Measurements from ENCODE around the gene BBS2.

The BBS2 gene, protein sequence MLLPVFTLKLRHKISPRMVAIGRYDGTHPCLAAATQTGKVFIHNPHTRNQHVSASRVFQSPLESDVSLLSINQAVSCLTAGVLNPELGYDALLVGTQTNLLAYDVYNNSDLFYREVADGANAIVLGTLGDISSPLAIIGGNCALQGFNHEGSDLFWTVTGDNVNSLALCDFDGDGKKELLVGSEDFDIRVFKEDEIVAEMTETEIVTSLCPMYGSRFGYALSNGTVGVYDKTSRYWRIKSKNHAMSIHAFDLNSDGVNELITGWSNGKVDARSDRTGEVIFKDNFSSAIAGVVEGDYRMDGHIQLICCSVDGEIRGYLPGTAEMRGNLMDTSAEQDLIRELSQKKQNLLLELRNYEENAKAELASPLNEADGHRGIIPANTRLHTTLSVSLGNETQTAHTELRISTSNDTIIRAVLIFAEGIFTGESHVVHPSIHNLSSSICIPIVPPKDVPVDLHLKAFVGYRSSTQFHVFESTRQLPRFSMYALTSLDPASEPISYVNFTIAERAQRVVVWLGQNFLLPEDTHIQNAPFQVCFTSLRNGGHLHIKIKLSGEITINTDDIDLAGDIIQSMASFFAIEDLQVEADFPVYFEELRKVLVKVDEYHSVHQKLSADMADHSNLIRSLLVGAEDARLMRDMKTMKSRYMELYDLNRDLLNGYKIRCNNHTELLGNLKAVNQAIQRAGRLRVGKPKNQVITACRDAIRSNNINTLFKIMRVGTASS

DNA sequence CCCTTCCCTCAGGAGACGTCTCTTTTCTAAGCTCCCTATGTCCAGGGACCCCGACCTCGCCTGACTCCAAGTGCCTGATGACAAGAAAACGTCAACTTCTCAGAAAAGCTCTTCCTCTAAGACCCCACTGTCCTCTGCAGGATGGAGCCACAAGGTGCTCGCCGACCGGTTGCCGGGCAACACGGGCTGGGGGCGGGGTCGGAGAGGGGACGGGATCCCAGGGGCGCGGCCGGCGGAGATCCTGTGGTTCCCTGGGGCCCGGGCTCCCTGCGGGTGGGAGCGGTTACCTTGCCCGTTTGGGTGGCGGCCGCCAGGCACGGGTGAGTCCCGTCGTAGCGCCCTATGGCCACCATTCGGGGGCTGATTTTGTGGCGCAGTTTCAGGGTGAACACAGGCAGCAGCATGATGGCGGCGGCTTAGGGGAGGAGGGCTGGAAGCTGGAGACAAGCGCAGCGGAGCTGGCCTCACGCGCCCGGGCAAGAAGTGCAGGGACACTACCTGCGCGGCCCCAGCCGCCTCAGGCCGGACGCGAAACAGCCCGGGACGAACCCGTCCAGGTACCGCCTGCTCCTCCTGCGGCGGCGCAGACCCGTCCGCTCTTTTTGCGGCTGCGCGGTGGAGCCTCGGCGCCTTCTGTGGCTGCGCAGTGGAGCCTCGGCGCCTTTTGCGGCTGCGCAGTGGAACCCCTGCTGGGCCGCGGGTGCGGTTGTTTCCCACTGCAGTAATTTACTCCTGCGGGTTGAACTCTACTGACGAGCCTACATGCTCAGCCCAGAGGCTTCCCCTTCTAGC is at the start of gene BBS2:
BBS2 (minus strand) TSS at position 566 of the 792 bp plus-strand sequence; CDS start at position 404, 162 bp downstream.
- DNase-seq, result peak; percentile 92 to 94

DNA sequence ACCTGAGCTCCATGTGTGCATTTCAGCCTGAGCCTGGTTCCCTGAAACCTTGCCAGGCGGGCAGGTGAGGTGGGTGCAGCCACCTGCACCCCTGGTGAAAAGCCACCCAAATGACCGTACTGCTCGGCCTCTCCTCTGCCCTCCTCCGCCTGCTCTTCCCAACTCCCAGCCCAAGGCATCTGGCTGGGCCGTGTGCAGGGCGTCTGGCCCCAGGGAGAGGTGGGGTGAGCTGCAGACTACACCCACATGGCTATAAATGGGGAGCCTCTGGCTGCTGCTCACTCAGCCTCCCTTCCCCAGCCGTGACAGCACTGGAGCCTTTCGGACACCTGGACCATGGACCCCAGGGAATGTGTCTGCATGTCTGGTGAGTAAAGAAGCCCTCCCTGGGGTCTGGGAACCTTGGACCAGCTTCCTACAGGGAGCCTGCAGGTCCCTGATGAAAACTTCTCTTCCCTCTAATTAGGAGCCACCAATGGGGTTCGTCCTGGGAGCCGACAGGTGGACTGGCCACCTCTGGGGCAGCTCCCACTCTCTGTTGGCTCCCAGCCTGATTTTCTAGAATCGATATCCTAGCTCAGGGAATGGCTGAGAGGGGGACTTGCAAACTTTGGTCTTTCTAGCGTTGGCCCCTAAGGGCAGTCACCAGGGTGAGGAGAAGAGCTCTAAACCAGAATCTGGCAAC is 45.1 kb upstream of the BBS2 start, which contains the start of gene MT4:
MT4 (plus strand) TSS at position 281 of the 685 bp plus-strand sequence; CDS start at position 337, 56 bp downstream.
- no peak for DNase-seq

DNA sequence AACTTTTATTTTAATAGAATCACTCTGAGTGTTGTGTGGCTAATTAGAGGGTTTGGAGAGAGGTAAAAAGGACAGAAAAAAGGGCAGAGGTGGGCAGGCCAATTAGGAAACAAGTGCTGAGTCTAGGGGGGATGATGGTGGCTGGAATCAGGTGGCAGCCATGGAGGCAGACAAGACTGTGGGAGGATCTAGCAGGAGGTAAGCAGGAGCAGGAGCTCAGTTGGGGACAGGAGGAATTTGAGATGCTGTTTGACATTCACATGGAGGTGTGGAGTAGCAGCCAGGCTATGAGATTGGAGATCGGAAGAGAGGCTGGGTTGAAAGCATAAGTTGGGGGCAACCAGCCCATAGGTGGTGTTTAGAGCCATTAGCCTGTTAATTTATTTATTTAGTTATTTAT is 41.3 kb upstream of the BBS2 start:
- no peak for DNase-seq

DNA sequence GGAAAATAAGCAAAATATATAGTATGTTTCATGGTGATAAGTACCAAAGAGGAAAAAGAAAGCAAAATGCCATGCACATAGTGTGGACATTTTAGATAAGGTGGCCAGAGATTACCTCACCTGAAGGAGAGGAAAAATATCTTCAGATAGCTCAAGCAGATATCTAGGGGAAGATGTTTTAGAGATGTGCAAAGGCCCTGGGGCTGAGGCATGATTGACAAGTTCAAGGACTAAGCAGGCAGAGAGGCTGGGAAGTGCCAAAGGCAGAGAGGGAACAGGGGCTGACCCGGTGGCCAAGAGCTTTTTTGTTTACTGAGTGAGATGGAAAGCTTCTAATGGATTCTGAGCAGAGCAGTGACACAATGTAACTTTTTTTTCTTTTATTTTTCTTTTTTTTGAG is 40.6 kb upstream of the BBS2 start:
- DNase-seq, result no peak

DNA sequence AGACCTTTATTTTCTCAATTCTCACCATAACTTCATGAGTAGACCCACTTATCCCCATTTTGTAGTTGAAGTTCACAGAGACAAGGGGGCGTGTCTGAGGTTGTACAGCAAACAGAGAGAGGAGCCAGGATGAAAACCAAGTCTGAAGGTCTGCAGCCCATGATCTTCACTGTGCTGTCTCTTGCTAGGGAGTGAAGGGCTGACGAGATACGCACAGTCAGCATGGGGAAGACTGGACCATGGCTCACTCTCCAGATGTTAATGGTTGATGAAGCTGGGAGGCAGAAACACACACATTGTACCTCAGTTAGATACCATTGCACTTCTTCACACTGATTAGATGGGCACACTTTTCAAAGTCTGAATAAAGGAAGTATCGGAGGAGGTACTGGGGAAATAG is 39.3 kb upstream of the BBS2 start:
- no peak for DNase-seq

DNA sequence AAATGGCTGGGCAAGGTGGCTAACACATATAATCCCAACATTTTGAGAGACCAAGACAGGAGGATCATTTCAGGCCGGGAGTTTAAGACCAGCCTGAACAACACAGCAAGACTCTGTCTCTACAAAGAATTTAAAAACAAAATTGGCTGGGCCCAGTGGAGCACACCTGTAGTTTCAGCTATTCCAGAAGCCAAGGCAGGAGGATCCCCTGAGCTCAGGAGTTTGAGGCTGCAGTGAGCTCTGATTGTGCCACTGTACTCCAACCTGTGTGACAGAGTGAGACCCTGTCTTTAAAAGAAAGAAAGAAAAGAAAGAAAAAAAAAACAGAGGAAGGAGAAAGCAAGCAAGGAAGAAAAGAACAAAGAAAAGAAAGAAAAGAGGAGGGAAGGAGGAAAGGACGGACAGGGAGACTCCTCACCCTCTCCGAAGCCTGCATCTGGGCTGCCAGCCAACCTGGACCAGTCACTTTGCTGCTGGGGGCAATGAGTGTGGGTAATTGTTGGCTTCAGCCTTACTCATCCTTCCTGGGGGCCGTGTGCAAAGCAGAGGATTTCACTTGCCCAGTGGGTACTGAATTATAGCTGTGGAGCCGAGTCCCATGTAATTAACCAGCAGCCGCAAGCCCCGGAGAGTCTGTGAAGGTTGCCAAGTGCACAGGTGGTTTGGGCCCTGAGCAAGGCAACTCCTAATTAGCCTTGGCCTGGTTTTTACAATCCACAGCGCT is 38.4 kb upstream of the BBS2 start:
- DNase-seq, result no peak

DNA sequence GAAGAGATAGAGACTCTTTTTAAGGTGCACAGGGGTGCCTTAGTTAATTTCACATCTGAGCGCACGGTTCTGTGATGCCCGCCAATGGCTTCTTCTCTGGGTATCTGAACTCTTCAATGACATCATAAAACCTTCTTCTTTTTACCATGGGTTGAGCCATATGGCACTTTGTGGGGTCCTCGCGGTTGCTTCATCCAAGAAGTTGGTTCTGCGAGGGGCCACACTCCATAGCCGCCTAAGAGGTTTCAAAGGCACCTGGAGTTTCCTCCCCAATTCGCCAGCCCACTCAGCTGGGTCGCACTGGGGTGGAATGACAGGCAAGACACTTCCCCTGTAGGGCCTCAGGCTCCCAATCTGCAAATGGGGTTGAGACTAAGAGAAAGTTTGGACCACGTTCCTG is 34.6 kb upstream of the BBS2 start:
- no peak for DNase-seq

DNA sequence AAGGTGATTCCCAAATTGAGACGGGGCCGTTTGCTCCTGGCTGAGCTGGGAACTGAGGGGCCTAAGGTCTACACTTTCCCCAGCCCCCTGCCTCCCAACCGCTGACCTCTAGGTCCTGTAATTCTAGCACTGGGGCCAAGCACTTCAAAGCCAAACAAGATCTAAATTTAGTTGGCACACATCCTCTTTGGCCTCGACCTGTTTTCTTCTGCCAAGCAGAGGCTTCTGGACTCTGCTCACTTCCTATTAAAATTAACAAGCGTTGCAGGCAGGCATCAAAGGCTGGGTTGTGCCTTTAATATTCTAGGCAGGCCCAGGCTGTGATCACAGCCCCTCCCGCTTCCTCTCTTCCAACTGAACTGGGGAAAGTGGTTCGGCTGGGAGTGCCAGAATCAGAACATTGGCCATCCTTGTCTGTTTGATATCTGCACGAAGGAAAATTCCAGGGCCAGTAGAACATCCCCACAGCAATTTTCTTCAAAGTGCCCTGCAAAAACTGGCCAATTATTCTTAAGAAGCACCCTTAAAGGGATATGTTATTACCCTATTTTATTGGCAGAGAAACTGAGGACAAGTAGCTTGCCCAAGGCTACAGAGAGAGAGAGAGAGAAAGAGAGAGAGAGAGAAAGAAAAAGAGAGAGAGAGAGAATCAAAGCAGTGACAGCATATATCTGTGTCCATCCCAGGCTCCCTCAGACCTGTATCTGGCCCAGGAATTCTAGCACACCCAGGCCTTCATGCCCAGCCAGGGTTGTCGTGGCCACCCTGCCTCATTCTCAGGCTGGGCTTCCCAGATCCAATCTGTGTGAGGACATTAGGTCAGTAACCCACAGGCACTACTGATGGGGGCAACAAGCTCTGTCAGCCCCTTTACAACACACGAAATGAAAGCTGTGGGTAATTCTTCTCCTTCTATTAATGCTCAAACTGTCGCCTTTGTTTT is 32.2 kb upstream of the BBS2 start:
- DNase-seq, result no peak

DNA sequence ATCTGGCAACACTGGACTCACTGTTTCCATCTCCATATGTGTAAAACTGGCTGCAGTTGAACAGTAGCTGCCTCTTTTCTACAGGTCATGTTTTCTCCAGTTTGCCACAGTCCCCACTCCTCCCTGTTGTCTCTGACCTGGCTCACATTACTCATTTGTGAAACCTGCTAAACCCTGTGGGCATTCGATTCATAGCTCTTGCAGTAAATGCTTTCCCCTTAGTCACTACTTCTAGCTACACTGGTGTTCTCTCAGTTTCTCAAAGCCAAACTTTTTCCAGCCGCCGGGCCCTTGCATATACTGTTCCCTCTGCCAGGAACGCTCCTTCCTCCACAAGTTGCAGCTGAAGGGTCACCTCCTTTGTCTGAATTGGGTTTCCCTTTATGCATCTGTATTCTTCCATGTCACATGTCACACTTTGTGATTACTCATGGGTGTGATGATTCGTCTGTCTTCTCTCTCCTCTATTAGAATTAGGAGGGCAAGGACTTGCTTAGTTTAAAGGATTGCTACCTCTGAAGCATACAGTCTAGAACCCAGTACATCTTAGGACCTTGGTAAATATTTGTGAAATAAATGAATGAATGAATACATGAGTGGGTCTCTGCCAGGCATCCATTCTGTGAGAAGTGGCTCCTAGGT is 30.0 kb upstream of the BBS2 start:
- peak in 1 of 2 donors; percentile 3 for DNase-seq

DNA sequence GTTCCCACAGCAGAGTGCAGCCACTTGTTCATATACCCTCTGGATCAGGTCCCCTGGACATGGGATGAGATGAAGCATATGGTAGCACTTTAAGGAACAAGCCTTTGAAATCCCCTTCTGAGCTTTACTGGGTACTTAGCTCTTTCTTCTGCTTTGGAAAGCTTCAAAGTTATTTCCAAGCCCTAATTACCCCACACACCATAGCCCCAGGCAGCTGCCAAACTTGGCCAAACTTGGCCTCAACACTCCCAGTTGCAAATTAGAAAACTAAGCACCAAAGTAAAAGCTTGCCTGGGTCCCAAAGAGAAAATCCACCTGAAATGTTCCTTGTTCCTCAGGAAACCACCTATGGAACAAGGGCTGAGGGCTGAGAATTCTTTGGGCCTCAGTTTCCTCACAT is 29.3 kb upstream of the BBS2 start:
- DNase-seq, result no peak

DNA sequence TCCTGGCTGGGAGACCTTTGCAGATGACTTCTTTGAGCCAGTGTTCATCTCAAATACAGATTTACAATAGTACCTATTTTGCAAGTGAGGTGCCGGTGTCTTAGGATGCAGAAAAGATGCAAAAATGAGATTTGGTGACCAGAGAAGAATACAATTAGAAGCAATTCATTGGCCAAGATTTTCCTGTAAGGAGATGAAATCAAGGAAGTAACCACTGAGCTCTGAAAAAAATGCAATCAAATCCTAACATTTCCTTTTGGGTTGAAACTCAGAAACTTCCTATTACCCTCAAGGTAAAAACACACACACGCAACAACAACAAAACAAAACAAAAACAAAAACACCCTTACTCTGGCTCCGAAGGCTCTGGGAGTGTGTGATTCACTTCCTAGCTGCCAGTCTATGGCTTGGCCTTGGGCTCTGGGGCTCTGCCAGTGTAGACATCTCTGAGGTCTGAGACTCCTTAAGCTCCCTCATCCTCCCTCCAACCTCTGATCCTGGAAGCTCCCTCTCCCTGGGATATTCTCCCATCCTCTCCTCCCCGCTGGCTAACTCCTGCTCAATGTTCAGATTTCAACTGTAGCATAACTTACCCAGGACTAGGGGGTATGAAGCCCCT is 28.2 kb upstream of the BBS2 start:
- DNase-seq, result no peak

DNA sequence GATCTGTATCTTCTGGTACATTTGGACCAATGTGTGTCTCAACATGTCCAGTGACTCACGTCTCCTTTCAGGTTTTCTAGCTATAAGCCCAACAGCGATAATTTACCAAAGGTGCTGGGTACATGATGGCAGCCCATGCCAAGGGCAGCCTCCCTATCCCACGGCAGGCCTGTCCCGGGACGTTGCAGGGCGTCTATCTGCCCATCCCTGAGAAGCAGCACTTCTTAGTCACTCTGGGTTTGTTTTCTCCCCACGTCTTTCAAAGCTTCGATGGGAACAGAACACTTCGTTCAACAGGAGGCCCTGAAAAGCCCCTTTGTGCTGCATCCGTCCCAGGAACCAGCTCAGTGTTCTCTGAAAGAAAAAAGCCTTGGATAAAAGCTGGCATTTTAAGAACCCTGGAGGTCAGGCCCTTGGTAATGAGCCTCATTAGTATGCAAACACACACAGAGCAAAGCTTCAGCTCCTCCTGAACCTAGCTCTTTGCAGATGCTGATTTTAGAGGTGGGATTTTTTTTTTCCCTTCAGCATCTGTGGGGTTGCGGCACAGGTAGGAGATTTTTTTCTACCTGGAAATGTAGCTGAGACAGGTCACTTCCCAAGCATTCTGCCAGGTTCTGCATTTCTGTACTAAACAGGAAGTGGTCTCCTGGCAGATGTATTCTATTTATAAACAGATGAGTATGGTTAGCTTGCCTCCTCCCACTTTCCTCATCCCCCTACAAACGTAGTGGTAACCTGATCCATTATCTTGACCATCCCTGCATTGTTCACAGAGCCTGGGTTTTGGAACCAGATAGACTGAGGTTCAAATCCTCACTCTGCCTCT is 27.5 kb upstream of the BBS2 start:
- no peak for DNase-seq

DNA sequence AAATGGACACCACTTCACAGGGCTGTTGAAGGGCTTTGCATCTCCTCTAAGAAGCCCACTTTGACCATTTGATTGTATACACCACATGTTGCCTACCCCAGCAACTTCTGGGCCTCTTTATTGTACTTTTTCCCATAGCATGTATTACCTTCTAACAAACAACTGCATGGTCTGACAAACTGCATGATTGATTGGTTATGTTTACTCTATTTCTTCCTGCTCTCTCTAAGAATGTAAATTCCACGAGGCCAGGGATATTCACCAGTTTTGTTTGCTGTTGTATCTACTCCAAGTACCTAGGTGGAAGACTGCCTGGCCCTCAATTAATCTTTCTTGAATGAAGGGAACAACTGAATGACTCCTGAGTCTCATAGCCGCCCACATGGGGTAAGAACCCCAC is 22.2 kb upstream of the BBS2 start:
- no peak for DNase-seq

DNA sequence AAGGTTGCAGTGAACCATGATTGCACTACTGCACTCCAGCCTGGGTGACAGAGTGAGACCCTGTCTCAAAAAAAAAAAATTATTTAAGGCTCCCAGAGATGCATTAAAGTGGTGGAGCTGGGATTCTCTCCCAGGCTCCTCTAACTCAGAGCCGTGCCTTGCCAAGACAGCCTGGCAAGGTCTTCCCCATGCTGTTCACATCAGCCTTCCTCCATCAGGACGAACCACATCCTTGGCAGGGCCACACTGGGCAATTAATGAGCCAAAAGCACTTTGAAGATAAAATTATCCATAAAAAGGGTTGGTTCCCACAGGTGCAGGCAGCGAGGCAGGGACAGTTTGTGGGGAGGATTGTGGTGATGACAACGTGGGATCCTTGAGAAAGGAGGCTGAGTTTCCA is 19.8 kb upstream of the BBS2 start:
- no peak for DNase-seq

DNA sequence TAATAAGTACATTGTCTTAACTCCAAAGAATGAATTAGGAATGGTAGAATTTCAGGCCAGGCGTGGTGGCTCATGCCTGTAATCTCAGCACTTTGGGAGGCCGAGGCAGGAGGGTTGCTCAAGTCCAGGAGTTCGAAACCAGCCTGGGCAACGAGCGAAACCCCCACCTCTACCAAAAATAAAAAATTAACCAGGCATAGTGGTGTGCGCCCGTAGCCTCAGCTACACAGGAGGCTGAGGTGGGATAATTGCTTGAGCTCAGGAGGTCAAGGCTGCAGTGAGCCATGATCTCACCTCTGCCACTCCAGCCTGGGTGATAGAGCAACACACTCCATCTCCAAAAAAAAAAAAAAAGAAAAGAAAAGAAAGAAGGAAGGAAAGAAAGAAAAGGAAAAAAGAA is 18.5 kb upstream of the BBS2 start:
- DNase-seq, result no peak

DNA sequence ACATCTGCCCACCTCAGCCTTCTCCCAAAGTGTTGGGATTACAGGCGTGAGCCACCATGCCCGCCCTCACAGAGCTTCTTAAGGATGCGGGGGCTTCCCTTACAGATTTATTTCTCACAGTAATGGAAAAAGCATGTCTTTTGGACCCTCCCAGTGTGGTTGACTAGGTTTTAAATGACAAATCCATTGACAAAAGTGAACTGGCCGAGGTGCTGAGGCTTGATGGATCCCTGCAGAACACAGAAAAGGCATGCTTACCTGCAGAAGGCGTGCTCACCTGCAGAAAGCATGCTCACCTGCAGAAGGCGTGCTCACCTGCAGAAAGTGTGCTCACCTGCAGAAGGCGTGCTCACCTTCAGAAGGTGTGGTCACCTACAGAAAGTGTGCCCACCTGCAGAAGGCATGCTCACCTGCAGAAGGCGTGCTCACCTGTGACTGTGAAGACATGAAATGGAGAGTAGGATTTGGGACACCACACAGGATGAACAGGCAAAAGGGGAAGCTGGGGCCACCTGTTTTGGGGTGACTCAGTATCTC is 15.1 kb upstream of the BBS2 start:
- no peak for DNase-seq

DNA sequence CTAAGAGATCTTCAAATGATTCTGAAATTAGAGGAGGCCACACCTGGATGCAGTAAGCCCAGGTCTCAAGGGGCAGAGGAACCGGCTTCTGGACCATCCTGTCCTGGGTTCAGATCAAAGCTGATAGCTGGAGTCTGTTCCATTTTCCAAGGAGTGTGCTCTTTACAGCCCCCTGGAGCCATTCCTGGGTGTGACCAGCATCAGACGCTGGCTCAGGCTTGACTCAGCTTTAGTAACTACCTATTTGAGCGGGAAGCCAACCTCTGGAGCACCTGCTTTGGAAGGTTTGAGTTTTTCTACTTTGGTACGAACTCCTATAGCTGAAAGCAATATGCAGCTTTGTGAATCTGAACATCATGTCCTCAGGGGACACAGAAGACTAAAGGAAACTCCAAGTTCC is 12.9 kb upstream of the BBS2 start:
- DNase-seq, result no peak

DNA sequence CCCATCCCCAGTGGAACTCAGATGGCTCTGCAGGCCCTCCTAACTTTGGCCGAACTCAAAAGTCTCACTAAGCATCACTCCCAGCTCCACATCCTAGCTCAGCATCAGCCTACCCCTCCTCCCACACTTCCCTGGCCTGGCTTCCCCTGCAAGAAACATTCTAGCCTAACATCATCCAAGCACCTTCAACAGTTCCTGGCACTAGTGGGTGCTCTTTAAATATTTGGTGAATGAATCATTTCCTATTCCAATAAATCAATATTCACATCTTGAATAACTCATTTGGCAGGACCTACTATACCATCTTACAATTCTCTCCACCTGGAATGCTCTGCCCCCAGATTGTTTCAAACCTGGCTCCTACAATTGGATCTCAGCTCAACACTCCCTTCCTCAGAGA is 11.0 kb upstream of the BBS2 start:
- no peak for DNase-seq

DNA sequence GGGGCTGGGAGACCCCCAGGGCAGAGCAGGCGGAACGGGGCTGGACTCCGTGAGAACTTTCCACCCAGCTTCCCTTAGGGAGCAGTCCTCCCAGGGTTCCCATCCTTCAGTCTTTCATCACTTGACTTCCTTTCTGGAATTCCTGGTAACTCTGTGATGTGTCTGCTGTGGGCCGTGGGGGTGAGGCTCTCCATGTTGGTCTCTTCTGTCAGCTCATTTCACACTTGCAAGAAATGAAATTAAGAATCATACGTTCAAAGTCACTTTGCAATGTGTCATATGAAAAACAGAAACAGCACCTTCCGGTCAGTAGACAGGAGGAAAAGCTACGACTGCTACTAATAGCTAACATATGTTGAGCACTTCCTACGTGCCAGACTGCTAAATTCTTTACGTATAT is 5.4 kb upstream of the BBS2 start:
- no peak for DNase-seq
